ENCODE measurements around the gene PDSS2. TPM values are rescaled to one million over a fixed set of nuclear protein-coding genes. Genes with fewer than 3 reads are reported as not detected.
"Not testable (repeated sequence)": the region's sequence is repeated elsewhere in the genome, so short reads cannot be mapped to it uniquely, and the experiment has no call there.

PDSS2 gene
- total RNA-seq, 3 donors from 2014 or later (not counting 1 experiment from before 2014, with no cell fraction given): 11.2 to 15.5 (median 14.2) TPM

DNA sequence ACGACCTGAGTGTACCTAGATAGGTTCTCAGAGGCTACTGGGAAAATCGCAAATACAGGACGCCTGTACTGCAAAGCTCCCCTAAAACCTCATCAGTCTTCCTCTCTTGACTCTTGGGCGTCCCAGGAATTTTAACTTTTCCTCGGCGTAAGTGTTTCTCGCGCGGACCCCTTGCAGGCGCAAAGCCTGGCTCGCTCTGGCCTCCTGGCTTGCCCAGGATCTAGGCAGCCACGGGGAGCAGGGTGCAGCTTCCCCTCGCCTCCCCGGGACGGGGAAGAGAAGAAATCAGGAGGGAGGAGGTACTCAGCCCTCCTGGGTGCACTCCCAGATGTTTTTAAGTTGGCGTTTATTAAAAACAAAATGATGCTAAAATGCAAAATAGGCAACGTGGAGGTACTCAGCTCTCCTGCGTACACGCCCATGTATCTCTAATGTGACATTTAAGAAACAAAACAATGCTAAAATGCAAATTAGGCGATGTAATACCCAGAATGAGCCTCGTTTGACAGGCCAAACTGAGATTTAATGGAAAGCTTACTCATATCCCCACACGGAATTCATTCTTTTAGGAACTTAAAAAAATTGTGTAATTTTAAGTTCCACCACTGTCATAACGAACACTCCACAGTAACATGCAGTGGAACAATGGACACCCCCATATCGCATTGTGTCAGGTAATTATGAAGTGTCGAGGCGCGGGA lies 29.0 kb upstream of the PDSS2 start:
- no peak overlapping the region for H3K4me3 ChIP-seq (ENCODE audit: low read length)
- ATAC-seq: no peak

DNA sequence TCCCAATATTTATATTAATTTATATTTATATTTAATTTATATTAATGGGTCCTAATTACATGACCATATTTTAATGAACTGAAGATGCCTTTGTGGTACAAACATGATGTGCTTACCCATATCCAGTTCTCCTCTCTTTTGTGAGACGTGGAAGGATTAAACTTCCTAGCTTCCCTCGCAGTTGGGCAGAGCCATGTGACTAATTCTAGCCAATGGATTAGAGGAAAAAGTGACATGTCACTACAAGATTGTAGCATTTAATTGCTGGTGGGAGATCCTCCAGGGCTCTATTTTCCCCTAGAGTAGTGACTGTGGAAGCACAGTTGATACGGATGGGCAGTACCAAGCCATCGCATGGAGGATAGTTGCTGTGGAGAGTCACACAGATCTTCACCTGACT lies 25.8 kb upstream of the PDSS2 start:
- ATAC-seq: no peak
- peaks cover 12 to 15% of the 10 kb centered on the region in 2 donors for H3K4me1 Mint-ChIP-seq
- intact Hi-C loops (cut with micrococcal nuclease): no loop called here
- no peaks in the 10 kb centered on the region for H3K9me3 Mint-ChIP-seq
- H3K27me3 ChIP-seq (ENCODE audit: control insufficient read depth, insufficient read depth, low read length): peaks cover 41% of the 10 kb centered on the region
- H3K27ac Mint-ChIP-seq: no peak overlapping the region
- TF ChIP-seq, protein P1, sequence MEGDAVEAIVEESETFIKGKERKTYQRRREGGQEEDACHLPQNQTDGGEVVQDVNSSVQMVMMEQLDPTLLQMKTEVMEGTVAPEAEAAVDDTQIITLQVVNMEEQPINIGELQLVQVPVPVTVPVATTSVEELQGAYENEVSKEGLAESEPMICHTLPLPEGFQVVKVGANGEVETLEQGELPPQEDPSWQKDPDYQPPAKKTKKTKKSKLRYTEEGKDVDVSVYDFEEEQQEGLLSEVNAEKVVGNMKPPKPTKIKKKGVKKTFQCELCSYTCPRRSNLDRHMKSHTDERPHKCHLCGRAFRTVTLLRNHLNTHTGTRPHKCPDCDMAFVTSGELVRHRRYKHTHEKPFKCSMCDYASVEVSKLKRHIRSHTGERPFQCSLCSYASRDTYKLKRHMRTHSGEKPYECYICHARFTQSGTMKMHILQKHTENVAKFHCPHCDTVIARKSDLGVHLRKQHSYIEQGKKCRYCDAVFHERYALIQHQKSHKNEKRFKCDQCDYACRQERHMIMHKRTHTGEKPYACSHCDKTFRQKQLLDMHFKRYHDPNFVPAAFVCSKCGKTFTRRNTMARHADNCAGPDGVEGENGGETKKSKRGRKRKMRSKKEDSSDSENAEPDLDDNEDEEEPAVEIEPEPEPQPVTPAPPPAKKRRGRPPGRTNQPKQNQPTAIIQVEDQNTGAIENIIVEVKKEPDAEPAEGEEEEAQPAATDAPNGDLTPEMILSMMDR (IDR thresholded peaks at IDR 0.05): no peak
- H3K4me1 ChIP-seq (ENCODE audit: control insufficient read depth, insufficient read depth, low read length): peaks cover 17% of the 10 kb centered on the region
- no peak overlapping the region for H3K4me3 ChIP-seq (ENCODE audit: low read length)
- peaks cover 48 to 62% of the 10 kb centered on the region in 2 donors for H3K27me3 Mint-ChIP-seq (ENCODE audit: low read depth in 2 of 2)
- DNase-seq: no peak
- no peak overlapping the region for H3K4me3 Mint-ChIP-seq
- no peaks in the 10 kb centered on the region for H3K36me3 Mint-ChIP-seq
- H3K27ac ChIP-seq (ENCODE audit: low read length): no peak overlapping the region
- 94% methylated on average over 3 of the region's 4 CpGs for WGBS (ENCODE audit: insufficient coverage)
- H3K36me3 ChIP-seq (ENCODE audit: control insufficient read depth, insufficient read depth, low read length): no peaks in the 10 kb centered on the region
- H3K9me3 ChIP-seq (ENCODE audit: control insufficient read depth, insufficient read depth, low read length): no peaks in the 10 kb centered on the region

More for the DNA sequence above, 29.0 kb upstream of the PDSS2 start:
- H3K36me3 ChIP-seq (ENCODE audit: control insufficient read depth, insufficient read depth, low read length): no peaks in the 10 kb centered on the region
- no peak for DNase-seq
- no peak overlapping the region for H3K27ac ChIP-seq (ENCODE audit: low read length)
- intact Hi-C loops (cut with micrococcal nuclease): no loop called here
- H3K9me3 Mint-ChIP-seq: no peaks in the 10 kb centered on the region
- H3K4me3 Mint-ChIP-seq: peak overlapping the region; percentile 83
- H3K27me3 Mint-ChIP-seq (ENCODE audit: low read depth in 2 of 2): peaks cover 39 to 42% of the 10 kb centered on the region in 2 donors
- no peaks in the 10 kb centered on the region for H3K9me3 ChIP-seq (ENCODE audit: control insufficient read depth, insufficient read depth, low read length)
- peak overlapping the region in 1 of 2 donors; percentile 75 for H3K27ac Mint-ChIP-seq
- H3K4me1 ChIP-seq (ENCODE audit: control insufficient read depth, insufficient read depth, low read length): peaks cover 28% of the 10 kb centered on the region
- peaks cover 28 to 29% of the 10 kb centered on the region in 2 donors for H3K4me1 Mint-ChIP-seq
- peaks cover 60% of the 10 kb centered on the region for H3K27me3 ChIP-seq (ENCODE audit: control insufficient read depth, insufficient read depth, low read length)
- TF ChIP-seq, protein P1 (IDR thresholded peaks at IDR 0.05): no peak
- 5% methylated on average over 26 of the region's 27 CpGs for WGBS (ENCODE audit: insufficient coverage)
- H3K36me3 Mint-ChIP-seq: no peaks in the 10 kb centered on the region

DNA sequence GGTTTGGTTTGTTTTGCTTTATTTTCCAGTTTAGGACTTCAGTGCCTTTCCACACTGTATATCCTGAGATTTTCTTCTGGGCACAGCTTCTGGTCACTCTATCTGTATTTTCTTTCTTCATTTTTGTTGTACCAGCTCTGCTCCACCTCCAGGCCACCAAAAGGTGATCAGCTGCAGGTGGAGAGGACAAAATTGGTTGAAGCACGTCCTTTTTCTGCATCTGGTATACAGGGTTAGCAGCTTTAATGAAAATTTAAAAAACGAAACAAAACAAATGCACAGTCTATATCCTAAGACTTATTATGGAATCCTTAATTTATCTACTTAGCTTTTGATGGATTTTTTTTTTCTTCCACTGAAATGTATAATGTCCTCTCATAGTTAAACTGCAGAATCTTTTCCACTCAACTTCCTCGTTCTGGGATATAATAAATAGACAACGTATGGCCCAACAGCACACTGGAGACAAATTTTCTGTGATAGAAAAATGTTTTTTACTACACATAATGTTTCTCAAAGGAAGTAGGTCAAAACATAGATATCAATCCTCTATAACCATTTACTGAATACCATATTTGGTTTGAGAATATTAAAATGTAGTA lies 19.8 kb upstream of the PDSS2 start:
- Mint-ChIP-seq H3K9me3 (no peaks in the 10 kb centered on the region), H3K4me3 (no peak overlapping the region), H3K27ac (no peak overlapping the region), H3K4me1 (no peaks in the 10 kb centered on the region), H3K27me3 (ENCODE audit: low read depth in 2 of 2) (peaks cover 37 to 48% of the 10 kb centered on the region in 2 donors), H3K36me3 (no peaks in the 10 kb centered on the region)
- 80% methylated on average over 1 of the region's 4 CpGs for WGBS (ENCODE audit: insufficient coverage)
- H3K36me3 ChIP-seq (ENCODE audit: control insufficient read depth, insufficient read depth, low read length): no peaks in the 10 kb centered on the region
- H3K4me1 ChIP-seq (ENCODE audit: control insufficient read depth, insufficient read depth, low read length): no peaks in the 10 kb centered on the region
- no peak overlapping the region for H3K27ac ChIP-seq (ENCODE audit: low read length)
- H3K27me3 ChIP-seq (ENCODE audit: control insufficient read depth, insufficient read depth, low read length): peaks cover 13% of the 10 kb centered on the region
- intact Hi-C loops (cut with micrococcal nuclease): no loop called here
- H3K9me3 ChIP-seq (ENCODE audit: control insufficient read depth, insufficient read depth, low read length): no peaks in the 10 kb centered on the region
- DNase-seq (no peak), ATAC-seq (no peak)
- H3K4me3 ChIP-seq (ENCODE audit: low read length): no peak overlapping the region
- TF ChIP-seq, protein P1 (IDR thresholded peaks at IDR 0.05): no peak

DNA sequence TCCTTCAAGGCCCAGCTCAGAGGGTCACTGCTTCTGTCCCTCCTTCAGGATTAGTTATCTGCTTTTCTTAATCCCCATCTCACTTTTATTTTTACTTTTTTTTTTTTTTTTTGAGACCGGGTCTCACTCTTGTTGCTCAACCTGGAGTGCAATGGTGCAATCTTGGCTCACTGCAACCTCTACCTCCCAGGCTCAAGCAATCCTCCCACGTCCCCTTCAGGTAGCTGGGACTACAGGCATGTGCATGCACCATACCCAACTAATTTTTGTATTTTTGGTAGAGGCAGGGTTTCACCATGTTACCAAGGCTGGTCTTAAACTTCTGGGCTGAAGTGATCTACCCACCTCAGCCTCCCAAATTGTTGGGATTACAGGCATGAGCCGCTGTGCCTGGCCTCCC lies 16.5 kb upstream of the PDSS2 start:
- H3K9me3 ChIP-seq (ENCODE audit: control insufficient read depth, insufficient read depth, low read length); H3K27ac Mint-ChIP-seq; H3K4me3 Mint-ChIP-seq; H3K9me3 Mint-ChIP-seq; DNase-seq; intact Hi-C loops (cut with micrococcal nuclease); H3K4me1 Mint-ChIP-seq; H3K4me3 ChIP-seq (ENCODE audit: low read length); H3K27me3 ChIP-seq (ENCODE audit: control insufficient read depth, insufficient read depth, low read length); H3K36me3 Mint-ChIP-seq; ATAC-seq; H3K27ac ChIP-seq (ENCODE audit: low read length); H3K36me3 ChIP-seq (ENCODE audit: control insufficient read depth, insufficient read depth, low read length); H3K4me1 ChIP-seq (ENCODE audit: control insufficient read depth, insufficient read depth, low read length): not testable (repeated sequence)
- WGBS (ENCODE audit: insufficient coverage): 88% methylated on average over 2 of the region's 3 CpGs
- peaks cover 34 to 47% of the 10 kb centered on the region in 2 donors for H3K27me3 Mint-ChIP-seq (ENCODE audit: low read depth in 2 of 2)

DNA sequence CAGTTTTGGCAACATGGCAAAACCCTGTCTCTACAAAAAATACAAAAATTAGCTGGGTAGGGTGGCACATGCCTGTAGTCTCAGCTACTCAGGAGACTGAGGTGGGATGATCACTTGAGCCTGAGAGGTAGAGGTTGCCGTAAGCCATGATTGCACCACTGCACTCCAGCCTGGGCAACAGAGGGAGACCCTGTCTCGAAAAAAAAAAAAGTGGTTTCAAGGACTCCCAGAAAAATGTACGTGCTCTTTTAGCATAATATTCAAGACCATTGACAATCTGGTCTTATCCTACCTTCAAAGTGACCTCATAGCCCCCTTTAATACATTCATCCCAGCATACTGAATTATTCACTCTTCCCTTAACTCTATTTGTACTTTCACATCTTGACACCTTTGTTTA lies 16.0 kb upstream of the PDSS2 start:
- H3K4me1 ChIP-seq (ENCODE audit: control insufficient read depth, insufficient read depth, low read length); H3K4me1 Mint-ChIP-seq; H3K36me3 Mint-ChIP-seq; H3K27me3 ChIP-seq (ENCODE audit: control insufficient read depth, insufficient read depth, low read length); H3K27ac Mint-ChIP-seq; ATAC-seq; H3K27ac ChIP-seq (ENCODE audit: low read length); H3K9me3 ChIP-seq (ENCODE audit: control insufficient read depth, insufficient read depth, low read length); H3K9me3 Mint-ChIP-seq; H3K36me3 ChIP-seq (ENCODE audit: control insufficient read depth, insufficient read depth, low read length); DNase-seq; intact Hi-C loops (cut with micrococcal nuclease); H3K4me3 Mint-ChIP-seq; H3K4me3 ChIP-seq (ENCODE audit: low read length): not testable (repeated sequence)
- H3K27me3 Mint-ChIP-seq (ENCODE audit: low read depth in 2 of 2): peaks cover 31 to 43% of the 10 kb centered on the region in 2 donors
- 83% methylated on average over 3 of the region's 3 CpGs for WGBS (ENCODE audit: insufficient coverage)
